Measurements from ENCODE around the gene SQOR.

SQOR gene

DNA sequence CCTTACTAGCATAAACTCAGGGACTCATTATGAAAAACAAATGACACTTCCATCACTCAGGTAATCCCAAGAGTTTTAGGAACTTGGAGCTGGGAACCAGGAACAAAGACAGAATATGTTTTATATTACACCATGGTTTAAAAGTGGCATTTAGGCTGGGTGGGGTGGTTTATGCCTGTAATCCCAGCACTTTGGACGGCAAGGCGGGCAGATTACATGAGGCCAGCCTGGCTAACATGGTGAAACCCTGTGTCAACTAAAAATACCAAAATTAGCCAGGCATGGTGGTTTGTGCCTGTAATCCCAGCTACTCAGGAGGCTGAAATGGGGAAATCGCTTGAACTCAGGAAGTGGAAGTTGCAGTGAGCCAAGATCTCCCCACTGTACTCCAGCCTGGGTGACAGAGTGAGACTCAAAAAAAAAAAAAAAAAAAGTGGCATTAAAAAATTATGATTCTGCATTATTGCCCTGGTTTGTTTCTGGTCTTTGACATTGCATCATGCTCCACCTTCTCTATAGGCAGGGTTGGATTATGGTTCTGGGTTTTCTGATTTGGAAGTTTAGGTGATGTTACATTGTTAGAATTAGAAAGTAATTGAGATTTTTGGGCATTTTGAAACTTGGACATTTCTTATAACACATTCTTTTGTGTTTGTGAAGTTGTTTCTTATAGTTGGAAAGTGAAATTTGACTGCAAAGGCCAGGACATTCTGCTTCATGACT is 19.0 kb downstream of the SQOR start:
- TF ChIP-seq, protein P1, sequence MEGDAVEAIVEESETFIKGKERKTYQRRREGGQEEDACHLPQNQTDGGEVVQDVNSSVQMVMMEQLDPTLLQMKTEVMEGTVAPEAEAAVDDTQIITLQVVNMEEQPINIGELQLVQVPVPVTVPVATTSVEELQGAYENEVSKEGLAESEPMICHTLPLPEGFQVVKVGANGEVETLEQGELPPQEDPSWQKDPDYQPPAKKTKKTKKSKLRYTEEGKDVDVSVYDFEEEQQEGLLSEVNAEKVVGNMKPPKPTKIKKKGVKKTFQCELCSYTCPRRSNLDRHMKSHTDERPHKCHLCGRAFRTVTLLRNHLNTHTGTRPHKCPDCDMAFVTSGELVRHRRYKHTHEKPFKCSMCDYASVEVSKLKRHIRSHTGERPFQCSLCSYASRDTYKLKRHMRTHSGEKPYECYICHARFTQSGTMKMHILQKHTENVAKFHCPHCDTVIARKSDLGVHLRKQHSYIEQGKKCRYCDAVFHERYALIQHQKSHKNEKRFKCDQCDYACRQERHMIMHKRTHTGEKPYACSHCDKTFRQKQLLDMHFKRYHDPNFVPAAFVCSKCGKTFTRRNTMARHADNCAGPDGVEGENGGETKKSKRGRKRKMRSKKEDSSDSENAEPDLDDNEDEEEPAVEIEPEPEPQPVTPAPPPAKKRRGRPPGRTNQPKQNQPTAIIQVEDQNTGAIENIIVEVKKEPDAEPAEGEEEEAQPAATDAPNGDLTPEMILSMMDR (IDR thresholded peaks at IDR 0.05; ENCODE audit: borderline replicate concordance, control extremely low read depth, extremely low read depth, insufficient read depth, missing control alignments): no peak
- DNase-seq (ENCODE audit: low spot score): no peak
- in situ Hi-C loops (cut with MboI; ENCODE audit: low sequenced_read_pairs, unreplicated experiment): no loop called here

- in situ Hi-C loops (cut with MboI; ENCODE audit: low sequenced_read_pairs, unreplicated experiment): no loop called here
- no peak for DNase-seq (ENCODE audit: low spot score)
- TF ChIP-seq, protein P1 (IDR thresholded peaks at IDR 0.05; ENCODE audit: borderline replicate concordance, control extremely low read depth, extremely low read depth, insufficient read depth, missing control alignments): no peak
Observed at GRCh38 chr15:45654749-45655148, 19.9 kb downstream of the SQOR start.

DNA sequence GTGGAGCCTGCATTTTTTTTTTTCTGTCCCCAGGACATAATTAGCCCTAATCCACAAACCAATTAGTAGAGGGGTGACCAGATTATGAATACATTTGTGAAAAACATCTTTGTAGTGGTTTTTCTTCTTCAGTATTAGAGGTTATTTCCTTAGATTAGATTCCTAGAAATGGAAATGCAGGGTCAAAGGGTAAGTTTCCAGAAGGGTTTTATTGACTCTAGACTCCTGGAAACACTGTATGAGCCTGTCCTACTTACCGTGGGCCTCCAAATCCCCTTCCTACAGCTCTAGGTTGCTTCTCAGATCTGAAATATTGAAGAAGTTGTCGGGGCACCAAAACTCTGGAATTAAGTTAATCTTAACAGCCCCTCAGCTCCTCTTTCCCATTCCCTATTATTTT is 22.4 kb downstream of the SQOR start:
- DNase-seq (ENCODE audit: low spot score): no peak
- in situ Hi-C loops (cut with MboI; ENCODE audit: low sequenced_read_pairs, unreplicated experiment): no loop called here
- TF ChIP-seq, protein P1 (IDR thresholded peaks at IDR 0.05; ENCODE audit: borderline replicate concordance, control extremely low read depth, extremely low read depth, insufficient read depth, missing control alignments): no peak

- TF ChIP-seq, protein P1 (IDR thresholded peaks at IDR 0.05; ENCODE audit: borderline replicate concordance, control extremely low read depth, extremely low read depth, insufficient read depth, missing control alignments): no peak
- DNase-seq (ENCODE audit: low spot score): no peak
- in situ Hi-C loops (cut with MboI; ENCODE audit: low sequenced_read_pairs, unreplicated experiment): no loop called here
Observed at GRCh38 chr15:45657764-45658545, 23.1 kb downstream of the SQOR start.

DNA sequence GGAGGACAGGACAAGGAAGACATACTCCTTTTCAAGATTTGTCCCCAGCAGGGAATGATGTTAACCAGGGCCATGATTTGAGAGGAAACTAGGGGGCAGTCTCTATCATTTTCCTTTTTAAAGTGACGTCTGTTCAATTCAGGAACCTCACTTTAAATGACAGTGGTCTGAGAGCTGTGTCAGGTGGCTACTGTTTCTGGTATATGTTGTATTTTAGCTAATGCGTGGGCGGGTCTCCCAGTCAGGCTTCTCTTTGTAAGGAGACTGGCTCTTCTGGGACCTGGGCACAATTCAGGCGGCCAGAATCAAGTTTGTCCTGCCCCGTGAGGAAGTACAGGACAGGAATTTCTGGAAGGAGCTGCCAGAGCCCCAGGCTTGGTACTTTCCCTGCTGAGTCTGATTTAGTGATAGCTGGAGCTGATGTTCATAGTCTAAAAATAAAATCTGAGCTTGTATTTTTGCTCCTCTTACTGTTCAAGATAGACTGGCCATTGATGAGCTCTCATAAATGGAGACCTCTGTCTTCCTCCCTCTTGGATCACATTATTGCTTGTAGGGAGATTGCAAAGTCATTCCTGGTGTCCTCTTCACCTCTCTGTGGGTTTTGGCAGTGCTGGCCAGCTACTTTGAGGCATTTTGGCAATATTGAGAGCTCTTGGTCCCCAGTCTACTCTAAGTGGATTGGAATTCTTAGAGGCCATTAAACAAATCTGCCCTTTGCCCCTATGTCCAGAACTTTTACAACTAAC is 25.6 kb downstream of the SQOR start:
- TF ChIP-seq, protein P1 (IDR thresholded peaks at IDR 0.05; ENCODE audit: borderline replicate concordance, control extremely low read depth, extremely low read depth, insufficient read depth, missing control alignments): no peak
- DNase-seq (ENCODE audit: low spot score): peak; percentile 59
- in situ Hi-C loops (cut with MboI; ENCODE audit: low sequenced_read_pairs, unreplicated experiment): no loop called here

DNA sequence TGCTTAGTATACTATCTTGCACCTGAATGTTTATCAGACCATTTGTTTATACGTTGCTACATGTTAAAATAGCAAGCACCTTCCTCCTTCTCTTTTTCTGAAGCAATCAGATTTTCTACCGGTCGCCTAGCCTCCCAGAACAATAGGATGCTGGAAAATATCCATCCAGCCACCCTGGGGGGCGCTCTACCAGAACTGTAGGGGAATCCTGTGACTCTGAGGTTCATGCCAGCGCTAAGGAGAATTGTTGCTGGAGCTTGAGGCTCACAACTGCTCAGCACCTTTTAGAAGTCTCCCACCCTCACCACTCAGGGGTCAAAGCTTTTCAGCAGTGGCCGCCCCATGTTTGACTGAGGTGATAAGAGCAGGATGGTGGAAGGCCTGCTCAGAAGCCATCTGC is 27.5 kb downstream of the SQOR start:
- DNase-seq (ENCODE audit: low spot score): no peak
- TF ChIP-seq, protein P1 (IDR thresholded peaks at IDR 0.05; ENCODE audit: borderline replicate concordance, control extremely low read depth, extremely low read depth, insufficient read depth, missing control alignments): no peak
- in situ Hi-C loops (cut with MboI; ENCODE audit: low sequenced_read_pairs, unreplicated experiment): no loop called here
